NOMO-1 (cell line): ENCODE results near the gene CTU2.

Experiments
- DNase-seq, 2 experiments: peaks; one replicate each; lab custom pipeline; 2025; ENCODE audit not compliant: unreplicated experiment in 2 of 2; lab: John Stamatoyannopoulos, UW

The CTU2 gene

GRCh38 chr16:88759245-88759975 lies 53.1 kb downstream of the CTU2 start:
- no peak for DNase-seq

- no peak for DNase-seq
These were observed 53.7 kb downstream of the CTU2 start for GRCh38 chr16:88759976-88760350.

- no peak for DNase-seq
These were observed 54.3 kb downstream of the CTU2 start for GRCh38 chr16:88760424-88761142.

- DNase-seq, result no peak
These were observed 54.8 kb downstream of the CTU2 start for GRCh38 chr16:88761143-88761534.

DNA sequence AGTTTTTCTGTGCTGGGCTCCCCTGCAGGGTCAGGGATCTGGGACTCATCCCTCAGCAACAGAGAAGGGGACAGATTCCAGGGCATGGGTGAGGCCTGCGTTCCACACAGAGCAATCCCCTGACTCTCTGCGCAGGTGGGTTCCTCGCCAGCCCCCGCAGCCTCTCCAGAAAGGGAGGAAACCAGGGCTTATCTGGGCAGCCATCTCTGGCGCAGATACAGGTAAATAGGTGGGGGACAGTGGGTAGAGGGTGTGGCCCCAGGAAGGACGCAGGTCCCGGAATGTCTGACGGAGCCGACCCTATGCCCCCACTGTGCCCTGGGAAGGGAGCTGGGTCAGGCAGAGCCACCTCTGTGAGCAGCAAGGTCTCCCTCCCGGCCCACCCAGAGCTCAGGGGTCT lies 55.5 kb downstream of the CTU2 start:
- no peak for DNase-seq

GRCh38 chr16:88762258-88762870 lies 56.1 kb downstream of the CTU2 start:
- no peak for DNase-seq

- DNase-seq, result no peak
These were observed 56.6 kb downstream of the CTU2 start for GRCh38 chr16:88762941-88763340.

DNA sequence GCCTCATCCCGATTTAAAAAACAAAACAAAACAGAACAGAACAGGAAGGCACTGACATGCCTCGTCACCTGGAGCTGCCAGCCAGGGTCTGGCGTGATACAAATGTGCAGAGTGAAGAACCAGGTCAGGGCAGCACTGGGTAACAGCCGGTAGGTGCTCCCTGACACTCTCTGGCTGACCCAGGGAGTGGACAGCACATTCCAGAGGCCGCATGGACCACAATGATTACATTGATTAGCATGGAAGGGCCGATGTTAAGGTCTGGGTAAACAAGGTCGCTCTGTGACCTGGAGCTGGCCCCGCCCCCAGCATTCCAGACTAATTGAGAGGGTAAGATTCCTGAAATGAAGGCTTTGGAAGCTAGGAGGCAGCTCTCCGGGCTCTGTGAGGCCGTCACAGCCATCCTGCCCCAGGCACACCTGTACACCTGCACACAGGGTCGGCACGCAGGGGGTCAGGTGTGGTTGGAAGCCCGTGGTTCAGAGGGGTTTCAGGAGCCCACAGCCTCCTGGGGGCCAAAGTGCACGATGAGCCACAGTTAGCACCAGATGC lies 57.3 kb downstream of the CTU2 start:
- DNase-seq, result no peak

- DNase-seq, result no peak
These were observed 57.8 kb downstream of the CTU2 start for GRCh38 chr16:88764080-88764479.

DNA sequence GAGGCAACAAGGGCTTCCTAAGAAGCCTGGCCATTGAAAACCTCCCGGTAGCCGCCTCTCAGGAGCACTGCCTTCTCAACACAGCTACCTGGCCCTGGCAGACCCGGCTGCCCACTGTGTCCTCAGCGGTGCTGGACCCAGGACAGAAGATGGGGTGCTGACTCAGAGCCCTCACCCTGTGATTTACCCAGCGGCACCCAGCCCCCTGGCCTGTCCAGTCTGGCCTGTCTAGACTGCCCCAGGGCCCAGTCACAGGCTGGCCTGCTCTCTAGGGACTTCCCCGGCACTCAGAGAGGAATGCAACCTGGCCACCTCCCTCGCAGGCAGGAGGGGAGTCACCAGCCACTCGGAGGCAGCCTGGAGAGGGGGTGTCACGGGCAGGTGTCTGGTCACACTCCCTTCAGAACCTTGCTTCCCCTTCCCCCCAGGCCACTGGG lies 58.6 kb downstream of the CTU2 start:
- DNase-seq, result no peak
